GM12891 (cell line): ENCODE measurements around the gene SNTB2.
"Not testable (repeated sequence)": the region's sequence is repeated elsewhere in the genome, so short reads cannot be mapped to it uniquely, and the experiment has no call there.

Experiments used
- DNase-seq: peaks from one replicate; pipeline ENCODE4 v3.0.0; 2011; ENCODE audit warnings: low spot score; ENCODE audit not compliant: insufficient read length
- FAIRE-seq: peaks from 2 replicates; lab custom pipeline; 2011; peaks lifted over from hg19 to GRCh38; lab: Jason Lieb, UNC
- PAX5 ChIP-seq: IDR thresholded peaks from 2 replicates; pipeline ENCODE4 v1.6.1; 2011; ENCODE audit warnings: low read length, moderate library complexity, mild to moderate bottlenecking; ENCODE audit not compliant: insufficient read depth, severe bottlenecking
- POLR2A ChIP-seq: IDR thresholded peaks from 2 replicates; pipeline ENCODE4 v1.6.1; 2011; ENCODE audit warnings: low read depth, low read length, control low read depth
- POLR2AphosphoS5 ChIP-seq: IDR thresholded peaks from 2 replicates; pipeline ENCODE4 v1.6.1; 2011; ENCODE audit warnings: low read depth, low read length, control low read depth
- POU2F2 ChIP-seq: IDR thresholded peaks from 2 replicates; pipeline ENCODE4 v1.6.1; 2011; ENCODE audit warnings: low read depth, mild to moderate bottlenecking, control low read depth, low read length, moderate library complexity
- SPI1 ChIP-seq: IDR thresholded peaks from 2 replicates; pipeline ENCODE4 v1.6.1; 2011; ENCODE audit warnings: low read depth, low read length, control low read depth
- TAF1 ChIP-seq: IDR thresholded peaks from 2 replicates; pipeline ENCODE4 v1.6.1; 2011; ENCODE audit warnings: low read depth, low read length, control low read depth

SNTB2 gene

GRCh38 chr16:69276148-69277115 is 89.5 kb downstream of the SNTB2 start:
- no peak for FAIRE-seq

GRCh38 chr16:69277413-69277812 is 90.4 kb downstream of the SNTB2 start:
- FAIRE-seq (no peak), DNase-seq (no peak)

More at GRCh38 chr16:69276148-69277115, 89.5 kb downstream of the SNTB2 start:
- TF ChIP-seq TAF1 (no peak), POLR2AphosphoS5 (no peak), PAX5 (no peak), POU2F2 (no peak), SPI1 (no peak), POLR2A (no peak)
- DNase-seq: no peak

GRCh38 chr16:69283851-69284250 is 96.9 kb downstream of the SNTB2 start:
- no peak for FAIRE-seq

More at GRCh38 chr16:69277413-69277812, 90.4 kb downstream of the SNTB2 start:
- TF ChIP-seq PAX5 (no peak), POLR2A (no peak), POLR2AphosphoS5 (no peak), SPI1 (no peak), TAF1 (no peak), POU2F2 (no peak)

GRCh38 chr16:69285240-69285639 is 98.3 kb downstream of the SNTB2 start:
- TF ChIP-seq POU2F2: no peak
- no peak for TF ChIP-seq PAX5
- no peak for TF ChIP-seq POLR2AphosphoS5
- TF ChIP-seq POLR2A: no peak
- no peak for TF ChIP-seq SPI1
- no peak for TF ChIP-seq TAF1
- FAIRE-seq (no peak), DNase-seq (no peak)

More at GRCh38 chr16:69283851-69284250, 96.9 kb downstream of the SNTB2 start:
- TF ChIP-seq POLR2AphosphoS5 (no peak), POLR2A (no peak), SPI1 (no peak), PAX5 (no peak), POU2F2 (no peak), TAF1 (no peak)
- no peak for DNase-seq

GRCh38 chr16:69286941-69287713 is 100.2 kb downstream of the SNTB2 start:
- DNase-seq: no peak
- TF ChIP-seq POLR2AphosphoS5: no peak
- FAIRE-seq: no peak

- DNase-seq, FAIRE-seq: not testable (repeated sequence)
These were observed 104.7 kb downstream of the SNTB2 start for GRCh38 chr16:69291657-69292056.

- TF ChIP-seq POLR2A (no peak), PAX5 (no peak), SPI1 (no peak), TAF1 (no peak), POLR2AphosphoS5 (no peak), POU2F2 (no peak)
- FAIRE-seq: no peak
- DNase-seq: no peak
These were observed 106.4 kb downstream of the SNTB2 start for GRCh38 chr16:69293401-69293800.

- TF ChIP-seq POU2F2 (no peak), PAX5 (no peak), TAF1 (no peak), SPI1 (no peak), POLR2AphosphoS5 (no peak), POLR2A (no peak)
- no peak for DNase-seq
- no peak for FAIRE-seq
These were observed 107.1 kb downstream of the SNTB2 start for GRCh38 chr16:69294051-69294450.

- FAIRE-seq, DNase-seq: not testable (repeated sequence)
These were observed 109.8 kb downstream of the SNTB2 start for GRCh38 chr16:69296771-69297170.

- FAIRE-seq (no peak), DNase-seq (no peak)
- TF ChIP-seq TAF1 (no peak), SPI1 (no peak), POU2F2 (no peak), PAX5 (no peak), POLR2A (no peak), POLR2AphosphoS5 (no peak)
These were observed 111.3 kb downstream of the SNTB2 start for GRCh38 chr16:69298261-69298660.

GRCh38 chr16:69301187-69301586 is 114.2 kb downstream of the SNTB2 start:
- DNase-seq (no peak), FAIRE-seq (no peak)
- TF ChIP-seq TAF1 (no peak), SPI1 (no peak), PAX5 (no peak), POLR2A (no peak)
